ENCODE measurements around the gene NDUFAF2. TPM values are rescaled to one million over a fixed set of nuclear protein-coding genes. Genes with fewer than 3 reads are reported as not detected.

NDUFAF2 gene
- total RNA-seq, 1 donor from 2014 or later = 33.1 TPM

GRCh38 chr5:61009907-61010306, 64.9 kb downstream of the NDUFAF2 start:
- no peaks in the 10 kb centered on the region for H3K36me3 ChIP-seq
- H3K9me3 ChIP-seq = no peaks in the 10 kb centered on the region
- DNase-seq (ENCODE audit: extremely low spot score in 2 of 2) = no peak
- H3K27ac ChIP-seq = no peak overlapping the region
- no peak overlapping the region for H3K4me3 ChIP-seq
- intact Hi-C loops (cut with DNase I) = no loop called here
- H3K4me1 ChIP-seq = no peaks in the 10 kb centered on the region
- TF ChIP-seq POLR2A (IDR thresholded peaks at IDR 0.05) (no peak), POLR2AphosphoS5 (IDR thresholded peaks at IDR 0.05; ENCODE audit: insufficient read depth in 1 of 2, low read depth in 1 of 2) (no peak), CTCF (IDR thresholded peaks at IDR 0.05) (no peak)
- H3K27me3 ChIP-seq = no peaks in the 10 kb centered on the region

GRCh38 chr5:61010467-61011454, 65.8 kb downstream of the NDUFAF2 start:
- Histone ChIP-seq H3K36me3 (no peaks in the 10 kb centered on the region), H3K9me3 (no peaks in the 10 kb centered on the region), H3K27me3 (no peaks in the 10 kb centered on the region), H3K27ac (no peak overlapping the region), H3K4me3 (no peak overlapping the region), H3K4me1 (no peaks in the 10 kb centered on the region)
- no peak for DNase-seq (ENCODE audit: extremely low spot score in 2 of 2)
- intact Hi-C loops (cut with DNase I) = no loop called here
- no peak for TF ChIP-seq CTCF (IDR thresholded peaks at IDR 0.05)
- TF ChIP-seq POLR2A (IDR thresholded peaks at IDR 0.05) = no peak
- TF ChIP-seq POLR2AphosphoS5 (IDR thresholded peaks at IDR 0.05; ENCODE audit: insufficient read depth in 1 of 2, low read depth in 1 of 2) = no peak

- TF ChIP-seq POLR2AphosphoS5 (IDR thresholded peaks at IDR 0.05; ENCODE audit: insufficient read depth in 1 of 2, low read depth in 1 of 2) = no peak
- TF ChIP-seq CTCF (IDR thresholded peaks at IDR 0.05) = no peak
- no peak for TF ChIP-seq POLR2A (IDR thresholded peaks at IDR 0.05)
Measured at GRCh38 chr5:61018062-61018461, 73.1 kb downstream of the NDUFAF2 start.

GRCh38 chr5:61019642-61020041, 74.6 kb downstream of the NDUFAF2 start:
- intact Hi-C loops (cut with DNase I) = no loop called here
- no peak for DNase-seq (ENCODE audit: extremely low spot score in 2 of 2)
- H3K4me3 ChIP-seq = no peak overlapping the region
- H3K9me3 ChIP-seq = no peaks in the 10 kb centered on the region
- TF ChIP-seq POLR2A (IDR thresholded peaks at IDR 0.05) = no peak
- no peak for TF ChIP-seq POLR2AphosphoS5 (IDR thresholded peaks at IDR 0.05; ENCODE audit: insufficient read depth in 1 of 2, low read depth in 1 of 2)
- TF ChIP-seq CTCF (IDR thresholded peaks at IDR 0.05) = no peak
- no peaks in the 10 kb centered on the region for H3K36me3 ChIP-seq
- no peak overlapping the region for H3K27ac ChIP-seq
- H3K27me3 ChIP-seq = no peaks in the 10 kb centered on the region
- H3K4me1 ChIP-seq = no peaks in the 10 kb centered on the region

More at GRCh38 chr5:61018062-61018461, 73.1 kb downstream of the NDUFAF2 start:
- no peak for DNase-seq (ENCODE audit: extremely low spot score in 2 of 2)
- no peaks in the 10 kb centered on the region for H3K9me3 ChIP-seq
- H3K4me1 ChIP-seq = no peaks in the 10 kb centered on the region
- no peak overlapping the region for H3K4me3 ChIP-seq
- no peaks in the 10 kb centered on the region for H3K27me3 ChIP-seq
- no peaks in the 10 kb centered on the region for H3K36me3 ChIP-seq
- intact Hi-C loops (cut with DNase I) = no loop called here
- H3K27ac ChIP-seq = no peak overlapping the region

- Histone ChIP-seq H3K27me3 (no peaks in the 10 kb centered on the region), H3K27ac (no peak overlapping the region), H3K36me3 (no peaks in the 10 kb centered on the region), H3K4me1 (no peaks in the 10 kb centered on the region), H3K9me3 (no peaks in the 10 kb centered on the region), H3K4me3 (no peak overlapping the region)
- DNase-seq (ENCODE audit: extremely low spot score in 2 of 2) = no peak
- intact Hi-C loops (cut with DNase I) = no loop called here
- TF ChIP-seq POLR2AphosphoS5 (IDR thresholded peaks at IDR 0.05; ENCODE audit: insufficient read depth in 1 of 2, low read depth in 1 of 2) (no peak), CTCF (IDR thresholded peaks at IDR 0.05) (no peak), POLR2A (IDR thresholded peaks at IDR 0.05) (no peak)
Measured at GRCh38 chr5:61020415-61020814, 75.4 kb downstream of the NDUFAF2 start.
